Measurements from ENCODE around the gene RXRA. TPM values are rescaled to one million over a fixed set of nuclear protein-coding genes. Genes with fewer than 3 reads are reported as not detected.

The RXRA gene
- total and polyA plus RNA-seq, 2 of the 4 experiments (the other 2 are of a cell fraction), result 7.5 to 17.9 TPM

DNA sequence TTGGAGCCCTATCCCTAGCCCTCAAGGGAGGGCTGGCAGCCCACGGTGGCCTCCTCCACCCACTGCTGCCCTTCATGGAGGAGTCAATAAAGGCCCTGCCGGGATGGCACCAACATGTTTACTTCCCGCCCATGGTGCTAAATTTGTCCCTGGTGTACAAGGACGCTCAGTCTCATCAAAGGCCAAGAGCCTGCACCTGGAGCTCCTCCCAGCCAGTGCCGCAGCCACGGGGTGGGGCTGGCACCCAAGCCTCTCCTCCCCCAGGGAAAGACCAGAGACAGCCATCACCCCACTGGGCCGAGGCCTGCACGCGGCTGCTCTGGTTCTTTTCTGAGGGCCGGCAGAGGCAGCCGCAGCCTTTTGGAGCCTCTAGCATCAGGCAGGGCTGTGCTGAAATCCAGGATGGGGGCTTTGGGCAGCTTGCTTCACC, 34.8 kb upstream of the RXRA start:
- Histone ChIP-seq H3K14ac (replicated peaks; ENCODE audit: low read depth, low read length) (no peak overlapping the region), H3K27ac (ENCODE audit: insufficient read depth, low read length) (no peak overlapping the region), H2AFZ (replicated peaks; ENCODE audit: low read length, poor library complexity) (no peak overlapping the region), H2BK5ac (ENCODE audit: low read depth, low read length, poor library complexity, severe bottlenecking) (no peak overlapping the region), H3K56ac (ENCODE audit: extremely low read depth, insufficient read depth, low read length) (no peak overlapping the region), H2AK5ac (ENCODE audit: low read depth, low read length) (no peak overlapping the region), H3K4me3 (ENCODE audit: insufficient read depth, low read depth, low read length) (no peak overlapping the region), H3K9me3 (ENCODE audit: control insufficient read depth, insufficient read depth, low read length) (no peaks in the 10 kb centered on the region; the same call in 1 of the 2 replicates), H2BK120ac (ENCODE audit: low read depth, low read length) (no peak overlapping the region), H2AK9ac (replicated peaks; ENCODE audit: low read depth, low read length, poor library complexity) (no peak overlapping the region), H3K23ac (ENCODE audit: low read depth, low read length) (no peak overlapping the region), H4K91ac (ENCODE audit: insufficient read depth, low read depth, low read length) (no peak overlapping the region), H2BK20ac (ENCODE audit: low read depth, low read length) (no peak overlapping the region), H3K4me2 (ENCODE audit: low read depth, low read length) (no peak overlapping the region), H4K20me1 (ENCODE audit: insufficient read depth, low read length) (no peaks in the 10 kb centered on the region), H3K79me1 (ENCODE audit: low read depth in 1 of 2, low read length in 2 of 2) (no peaks in the 10 kb centered on the region), H2BK15ac (ENCODE audit: low read depth, low read length) (no peak overlapping the region), H4K5ac (ENCODE audit: low read depth, low read length) (no peak overlapping the region), H3K9ac (ENCODE audit: low read depth, low read length) (no peak overlapping the region), H3K18ac (ENCODE audit: low read depth, low read length) (no peak overlapping the region), H3K36me3 (ENCODE audit: control insufficient read depth, insufficient read depth, low read length) (no peaks in the 10 kb centered on the region), H3K9me1 (ENCODE audit: insufficient read depth, low read length) (no peaks in the 10 kb centered on the region), H3K27me3 (ENCODE audit: control insufficient read depth, insufficient read depth, low read length) (peaks cover 38% of the 10 kb centered on the region), H3K4ac (ENCODE audit: low read depth, low read length) (no peak overlapping the region), H4K8ac (ENCODE audit: low read depth in 2 of 2, low read length in 2 of 2) (no peak overlapping the region), H3K4me1 (ENCODE audit: control insufficient read depth, insufficient read depth, low read length) (peaks cover 5% of the 10 kb centered on the region; the same call in 1 of the 2 replicates)
- 78% methylated on average over 5 of the region's 11 CpGs; no CpG with 5 or more reads in 1 of the 2 experiments for WGBS, 2 experiments (ENCODE audit: extremely low coverage in 2 of 2, insufficient read length in 1 of 2)
- ChIA-PET CTCF (no interaction called here), POLR2A (ENCODE audit: unreplicated experiment) (no interaction called here)
- TF ChIP-seq BHLHE40 (IDR thresholded peaks at IDR 0.05; ENCODE audit: low read depth, low read length), result no peak
- no peak for TF ChIP-seq RAD21 (IDR thresholded peaks at IDR 0.05; ENCODE audit: low read length)
- no peak for TF ChIP-seq NFE2L2 (IDR thresholded peaks at IDR 0.05; ENCODE audit: low read depth, low read length)
- no peak for TF ChIP-seq SMC3 (IDR thresholded peaks at IDR 0.05; ENCODE audit: low read depth, low read length)
- no peak for TF ChIP-seq RFX5 (IDR thresholded peaks at IDR 0.05; ENCODE audit: low read depth, low read length)
- TF ChIP-seq RCOR1 (IDR thresholded peaks at IDR 0.05; ENCODE audit: insufficient replicate concordance, low read length), result no peak
- TF ChIP-seq MAFK (IDR thresholded peaks at IDR 0.05; ENCODE audit: low read depth, low read length), result no peak
- no peak for TF ChIP-seq MXI1 (IDR thresholded peaks at IDR 0.05; ENCODE audit: borderline replicate concordance, low read depth, low read length)
- TF ChIP-seq, protein P1, sequence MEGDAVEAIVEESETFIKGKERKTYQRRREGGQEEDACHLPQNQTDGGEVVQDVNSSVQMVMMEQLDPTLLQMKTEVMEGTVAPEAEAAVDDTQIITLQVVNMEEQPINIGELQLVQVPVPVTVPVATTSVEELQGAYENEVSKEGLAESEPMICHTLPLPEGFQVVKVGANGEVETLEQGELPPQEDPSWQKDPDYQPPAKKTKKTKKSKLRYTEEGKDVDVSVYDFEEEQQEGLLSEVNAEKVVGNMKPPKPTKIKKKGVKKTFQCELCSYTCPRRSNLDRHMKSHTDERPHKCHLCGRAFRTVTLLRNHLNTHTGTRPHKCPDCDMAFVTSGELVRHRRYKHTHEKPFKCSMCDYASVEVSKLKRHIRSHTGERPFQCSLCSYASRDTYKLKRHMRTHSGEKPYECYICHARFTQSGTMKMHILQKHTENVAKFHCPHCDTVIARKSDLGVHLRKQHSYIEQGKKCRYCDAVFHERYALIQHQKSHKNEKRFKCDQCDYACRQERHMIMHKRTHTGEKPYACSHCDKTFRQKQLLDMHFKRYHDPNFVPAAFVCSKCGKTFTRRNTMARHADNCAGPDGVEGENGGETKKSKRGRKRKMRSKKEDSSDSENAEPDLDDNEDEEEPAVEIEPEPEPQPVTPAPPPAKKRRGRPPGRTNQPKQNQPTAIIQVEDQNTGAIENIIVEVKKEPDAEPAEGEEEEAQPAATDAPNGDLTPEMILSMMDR (conservative IDR thresholded peaks at IDR 0.05; ENCODE audit: low read depth, low read length), result no peak
- TF ChIP-seq, protein P2, sequence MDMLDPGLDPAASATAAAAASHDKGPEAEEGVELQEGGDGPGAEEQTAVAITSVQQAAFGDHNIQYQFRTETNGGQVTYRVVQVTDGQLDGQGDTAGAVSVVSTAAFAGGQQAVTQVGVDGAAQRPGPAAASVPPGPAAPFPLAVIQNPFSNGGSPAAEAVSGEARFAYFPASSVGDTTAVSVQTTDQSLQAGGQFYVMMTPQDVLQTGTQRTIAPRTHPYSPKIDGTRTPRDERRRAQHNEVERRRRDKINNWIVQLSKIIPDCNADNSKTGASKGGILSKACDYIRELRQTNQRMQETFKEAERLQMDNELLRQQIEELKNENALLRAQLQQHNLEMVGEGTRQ (IDR thresholded peaks at IDR 0.05; ENCODE audit: low read depth, low read length), result no peak
- TF ChIP-seq CHD1 (IDR thresholded peaks at IDR 0.05; ENCODE audit: low read depth, low read length), result no peak
- no peak for TF ChIP-seq FOS (IDR thresholded peaks at IDR 0.05; ENCODE audit: low read depth, low read length)
- TF ChIP-seq CEBPB (IDR thresholded peaks at IDR 0.05; ENCODE audit: low read depth, low read length), result no peak
- ATAC-seq (ENCODE audit: low read depth) (no peak), DNase-seq (no peak)
- intact Hi-C loops (cut with micrococcal nuclease) (no loop called here), in situ Hi-C loops (cut with MboI; ENCODE audit: low sequenced_read_pairs) (no loop called here), dilution Hi-C loops (cut with HindIII; ENCODE audit: low sequenced_read_pairs, unreplicated experiment) (no loop called here)
- BruUV-seq (replicated peaks), result no TSS peak
